Esophagus muscularis mucosa (tissue), 4 donors: ENCODE results near the gene SELP. TPM values are rescaled to one million over a fixed set of nuclear protein-coding genes. Genes with fewer than 3 reads are reported as not detected.
A peak's percentile ranks its signal among the peaks of the same experiment; 100 is the strongest.

Experiments
- DNase-seq: peaks from one replicate; pipeline ENCODE4 v3.0.0-alpha.2; 2017; ENCODE audit errors: extremely low spot score
- H3K27ac ChIP-seq, 4 donors: fragments of 200-600 bp; sonication (generic); replicated peaks in 1 of 4; 1 replicate in 3 of 4; 2 replicates in 1 of 4; pipeline ENCODE4 v1.5.1; 2016 to 2019; ENCODE audit warnings: mild to moderate bottlenecking in 1 of 4
- H3K27me3 ChIP-seq, 4 donors: fragments of 200-600 bp; sonication (generic); one replicate each; pipeline versions ENCODE4 v1.5.1 to v1.6.0; 2016 to 2019
- H3K36me3 ChIP-seq, 4 donors: fragments of 200-600 bp; sonication (generic); one replicate each; pipeline ENCODE4 v1.5.1; 2016 to 2019
- H3K4me1 ChIP-seq, 4 donors: fragments of 200-600 bp; sonication (generic); one replicate each; pipeline ENCODE4 v1.5.1; 2016 to 2019
- H3K4me3 ChIP-seq, 4 donors: fragments of 200-600 bp; sonication (generic); 1 replicate in 2 of 4; 2 replicates in 2 of 4; pipeline ENCODE4 v1.5.1; 2016 to 2019; ENCODE audit warnings: mild to moderate bottlenecking in 4 of 4, moderate library complexity in 1 of 4
- H3K9me3 ChIP-seq, 4 donors: fragments of 200-600 bp; sonication (generic); 1 replicate in 3 of 4; 2 replicates in 1 of 4; pipeline ENCODE4 v1.5.1; 2016 to 2019
- CTCF ChIP-seq, 3 experiments: fragments of 200-600 bp in 2 of 3; fragments of 450-650 bp in 1 of 3; sonication (generic) in 2 of 3; IDR thresholded peaks; one replicate each; pipeline ENCODE4 v1.5.1; 2017 to 2019; ENCODE audit warnings: antibody characterized with exemption in 3 of 3, mild to moderate bottlenecking in 2 of 3, moderate library complexity in 1 of 3
- EP300 ChIP-seq: sonication (generic); formaldehyde crosslinking; IDR thresholded peaks from one replicate; pipeline ENCODE4 v1.6.1; 2017; ENCODE audit warnings: antibody characterized with exemption
- POLR2A ChIP-seq: fragments of 450-650 bp; IDR thresholded peaks from one replicate; pipeline ENCODE4 v1.6.1; 2017; ENCODE audit warnings: antibody characterized with exemption, moderate library complexity, mild to moderate bottlenecking, low read depth
- POLR2AphosphoS5 ChIP-seq, 2 donors: sonication (generic); formaldehyde crosslinking; IDR thresholded peaks; one replicate each; pipeline ENCODE4 v1.6.1; 2017; ENCODE audit warnings: antibody characterized with exemption in 2 of 2
- WGBS: methylation state at CpG from one replicate; pipeline ENCODE4 v1.1.5; 2018; 5-methylcytosine and 5-hydroxymethylcytosine counted together
- intact Hi-C: fragments of 100-400 bp; cut with DNase I; formaldehyde crosslinking; loops from one replicate; pipeline ENCODE4 v1.15.1; 2023
- total RNA-seq, 4 donors: library from RNA; depleted of rRNA; stranded (reverse); fragments of >200 nt; gene quantifications; one replicate each; pipeline versions ENCODE4 v1.1.0 to v1.2.1, GENCODE V29; 2016

Gene SELP
- total RNA-seq, 4 donors from 2014 or later, result 2.9 to 28.0 (median 7.5) TPM

GRCh38 chr1:169631249-169631648 lies 1.3 kb upstream of the SELP start:
- H3K27me3 ChIP-seq, result peaks cover 0 to 8% (median 0%) of the 10 kb centered on the region in 4 donors
- no peak for TF ChIP-seq POLR2AphosphoS5 (IDR thresholded peaks at IDR 0.05)
- TF ChIP-seq POLR2A, result no peak
- no peak for TF ChIP-seq CTCF (IDR thresholded peaks at IDR 0.05)
- TF ChIP-seq EP300, result no peak
- intact Hi-C loops, result no loop called here
- no peaks in the 10 kb centered on the region for H3K4me1 ChIP-seq
- H3K4me3 ChIP-seq, result no peak overlapping the region
- H3K27ac ChIP-seq, result no peak overlapping the region
- H3K36me3 ChIP-seq, result no peaks in the 10 kb centered on the region
- 90% methylated on average over 3 of the region's 3 CpGs for WGBS
- DNase-seq, result no peak
- H3K9me3 ChIP-seq, result peaks cover 0 to 29% (median 24%) of the 10 kb centered on the region in 4 donors

- peak; percentile 85 for DNase-seq
- WGBS, result 63% methylated on average over 2 of the region's 2 CpGs
- TF ChIP-seq EP300 (no peak), POLR2A (no peak), POLR2AphosphoS5 (IDR thresholded peaks at IDR 0.05) (no peak), CTCF (IDR thresholded peaks at IDR 0.05) (no peak)
- Histone ChIP-seq H3K27ac (no peak overlapping the region), H3K4me1 (no peaks in the 10 kb centered on the region), H3K4me3 (no peak overlapping the region), H3K27me3 (peaks cover 0 to 8% (median 0%) of the 10 kb centered on the region in 4 donors), H3K9me3 (no peaks in the 10 kb centered on the region), H3K36me3 (no peaks in the 10 kb centered on the region)
- intact Hi-C loops, result no loop called here
These were observed 5.0 kb downstream of the SELP start for GRCh38 chr1:169624912-169625311.

- H3K27ac ChIP-seq, result no peak overlapping the region
- TF ChIP-seq CTCF (IDR thresholded peaks at IDR 0.05) (no peak), EP300 (no peak), POLR2A (no peak), POLR2AphosphoS5 (IDR thresholded peaks at IDR 0.05) (no peak)
- intact Hi-C loops, result no loop called here
These were observed 5.8 kb downstream of the SELP start for GRCh38 chr1:169624122-169624521.

GRCh38 chr1:169623132-169623926 lies 6.6 kb downstream of the SELP start:
- H3K27me3 ChIP-seq, result peaks cover 0 to 8% (median 0%) of the 10 kb centered on the region in 4 donors
- H3K9me3 ChIP-seq, result no peaks in the 10 kb centered on the region
- no peak for TF ChIP-seq POLR2A
- TF ChIP-seq EP300, result no peak
- TF ChIP-seq CTCF (IDR thresholded peaks at IDR 0.05), result no peak
- TF ChIP-seq POLR2AphosphoS5 (IDR thresholded peaks at IDR 0.05), result no peak
- DNase-seq, result peak; percentile 45
- WGBS, result 84% methylated on average over 6 of the region's 6 CpGs
- H3K4me1 ChIP-seq, result no peaks in the 10 kb centered on the region
- H3K27ac ChIP-seq, result no peak overlapping the region
- no peak overlapping the region for H3K4me3 ChIP-seq
- intact Hi-C loops, result no loop called here
- no peaks in the 10 kb centered on the region for H3K36me3 ChIP-seq

More at GRCh38 chr1:169624122-169624521, 5.8 kb downstream of the SELP start:
- peak; percentile 12 for DNase-seq
- Histone ChIP-seq H3K4me3 (no peak overlapping the region), H3K27me3 (peaks cover 0 to 8% (median 0%) of the 10 kb centered on the region in 4 donors), H3K9me3 (no peaks in the 10 kb centered on the region), H3K4me1 (no peaks in the 10 kb centered on the region), H3K36me3 (no peaks in the 10 kb centered on the region)
